ENCODE measurements around the gene RRP15. TPM values are rescaled to one million over a fixed set of nuclear protein-coding genes. Genes with fewer than 3 reads are reported as not detected.

Gene RRP15
- total RNA-seq, 1 donor from 2014 or later: 3.7 TPM

DNA sequence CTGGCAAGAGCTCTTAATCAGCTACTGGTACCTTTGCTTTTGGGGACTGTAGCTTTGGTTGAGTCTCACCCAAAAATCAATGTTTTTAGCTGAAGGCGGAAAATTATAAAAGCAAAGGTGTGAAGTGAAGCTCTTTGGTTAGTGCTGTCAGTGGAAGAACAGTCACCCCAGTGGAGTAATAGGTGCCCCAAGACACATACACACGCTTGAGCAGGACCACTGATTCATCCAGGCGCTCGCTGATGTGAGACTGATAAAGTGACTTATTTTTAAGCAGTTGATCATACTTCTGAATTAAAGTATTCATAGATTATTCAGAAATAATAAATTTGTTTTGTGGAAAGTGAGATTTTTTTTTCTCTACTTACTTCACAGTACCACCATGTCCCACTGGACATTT lies 97.2 kb downstream of the RRP15 start:
- no peak for DNase-seq (ENCODE audit: extremely low spot score in 2 of 2)
- Histone ChIP-seq H3K4me1 (peaks cover 31% of the 10 kb centered on the region), H3K27me3 (no peaks in the 10 kb centered on the region), H3K36me3 (no peaks in the 10 kb centered on the region), H3K27ac (no peak overlapping the region), H3K4me3 (no peak overlapping the region), H3K9me3 (no peaks in the 10 kb centered on the region)
- intact Hi-C loops (cut with DNase I): no loop called here
- no peak for TF ChIP-seq POLR2AphosphoS5 (IDR thresholded peaks at IDR 0.05; ENCODE audit: insufficient read depth in 1 of 2, low read depth in 1 of 2)
- no peak for TF ChIP-seq CTCF (IDR thresholded peaks at IDR 0.05)
- TF ChIP-seq POLR2A (IDR thresholded peaks at IDR 0.05): no peak

DNA sequence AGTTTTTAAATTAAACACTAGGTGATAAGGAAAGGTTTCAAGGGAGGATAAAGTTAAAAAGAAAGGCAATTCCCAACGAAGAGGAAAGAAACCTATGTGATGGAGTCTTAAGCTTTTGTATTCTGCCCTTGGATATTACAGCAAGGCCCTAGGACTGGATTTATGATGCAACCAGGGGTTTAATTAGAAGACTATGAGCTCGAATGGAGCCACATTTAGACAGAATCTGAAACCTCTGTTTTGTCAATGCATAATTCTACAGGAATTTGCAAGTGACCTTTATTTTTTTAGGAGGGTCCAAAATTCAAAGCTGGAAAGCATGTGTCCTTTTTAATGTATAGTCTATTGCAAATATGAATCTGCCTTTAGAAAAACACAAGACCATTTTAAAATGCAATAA lies 98.0 kb downstream of the RRP15 start:
- Histone ChIP-seq H3K36me3 (no peaks in the 10 kb centered on the region), H3K4me3 (no peak overlapping the region), H3K27ac (no peak overlapping the region), H3K9me3 (no peaks in the 10 kb centered on the region), H3K27me3 (no peaks in the 10 kb centered on the region), H3K4me1 (peaks cover 25% of the 10 kb centered on the region)
- intact Hi-C loops (cut with DNase I): no loop called here
- DNase-seq (ENCODE audit: extremely low spot score in 2 of 2): no peak
- TF ChIP-seq POLR2AphosphoS5 (IDR thresholded peaks at IDR 0.05; ENCODE audit: insufficient read depth in 1 of 2, low read depth in 1 of 2) (no peak), CTCF (IDR thresholded peaks at IDR 0.05) (no peak), POLR2A (IDR thresholded peaks at IDR 0.05) (no peak)

DNA sequence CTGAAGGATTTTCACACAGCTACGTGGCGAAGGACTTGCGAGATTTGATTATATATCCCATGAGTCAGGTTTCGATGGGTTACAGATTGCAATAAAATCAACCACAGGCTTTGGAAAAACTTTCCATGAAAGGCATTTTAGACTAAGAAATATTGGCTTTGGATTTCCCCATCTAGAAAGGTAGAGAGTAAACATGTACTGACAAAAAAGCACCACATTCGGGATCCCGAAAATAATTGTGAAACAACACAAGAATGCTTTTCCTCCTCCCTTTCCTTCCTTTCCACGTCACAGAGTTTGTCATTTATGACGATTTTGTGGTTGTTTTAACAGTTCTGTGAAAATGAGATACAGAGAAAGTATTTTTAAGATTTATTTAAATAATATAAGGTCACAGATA lies 98.6 kb downstream of the RRP15 start:
- TF ChIP-seq POLR2AphosphoS5 (IDR thresholded peaks at IDR 0.05; ENCODE audit: insufficient read depth in 1 of 2, low read depth in 1 of 2) (no peak), CTCF (IDR thresholded peaks at IDR 0.05) (no peak), POLR2A (IDR thresholded peaks at IDR 0.05) (no peak)
- intact Hi-C loops (cut with DNase I): no loop called here
- no peak overlapping the region for H3K27ac ChIP-seq
- peaks cover 25% of the 10 kb centered on the region for H3K4me1 ChIP-seq
- H3K4me3 ChIP-seq: no peak overlapping the region
- no peaks in the 10 kb centered on the region for H3K9me3 ChIP-seq
- H3K27me3 ChIP-seq: no peaks in the 10 kb centered on the region
- DNase-seq (ENCODE audit: extremely low spot score in 2 of 2): no peak
- no peaks in the 10 kb centered on the region for H3K36me3 ChIP-seq

DNA sequence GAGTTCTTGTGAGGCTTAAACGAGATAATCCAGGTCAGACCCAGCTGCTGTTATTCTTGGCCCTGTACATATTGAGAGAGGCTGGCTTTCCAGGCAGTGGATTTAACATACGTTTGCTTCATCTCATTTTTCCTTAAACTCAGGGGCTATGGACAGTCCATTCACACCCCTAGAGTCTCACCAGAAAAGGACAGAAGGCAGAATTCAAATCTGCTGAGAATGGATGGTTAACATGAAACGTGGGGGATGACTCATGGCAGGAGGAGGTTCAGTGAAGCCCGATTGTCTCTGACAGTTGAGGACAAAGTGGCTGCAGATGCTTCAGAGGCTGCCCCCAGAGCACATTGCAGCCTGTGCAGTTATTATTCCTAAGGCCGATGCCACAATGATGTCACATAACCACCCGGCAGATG lies 99.5 kb downstream of the RRP15 start:
- no peaks in the 10 kb centered on the region for H3K9me3 ChIP-seq
- no peak for TF ChIP-seq POLR2AphosphoS5 (IDR thresholded peaks at IDR 0.05; ENCODE audit: insufficient read depth in 1 of 2, low read depth in 1 of 2)
- TF ChIP-seq POLR2A (IDR thresholded peaks at IDR 0.05): no peak
- TF ChIP-seq CTCF (IDR thresholded peaks at IDR 0.05): no peak
- H3K4me3 ChIP-seq: no peak overlapping the region
- no peak for DNase-seq (ENCODE audit: extremely low spot score in 2 of 2)
- H3K4me1 ChIP-seq: peaks cover 24% of the 10 kb centered on the region
- intact Hi-C loops (cut with DNase I): no loop called here
- no peaks in the 10 kb centered on the region for H3K36me3 ChIP-seq
- no peak overlapping the region for H3K27ac ChIP-seq
- H3K27me3 ChIP-seq: no peaks in the 10 kb centered on the region

Small RNA genes lying within 50 kb of the gene (small RNA-seq; reads per million reads assigned to genes)
- not detected for gene AC096638.1

Other genes with a start within 250 kb of the RRP15 start
- 16.9 TPM for gene TGFB2, start 60.0 kb downstream of the RRP15 start, total RNA-seq

Measured in vagina (tissue), 2 donors.